A673 (cell line): Measurements from ENCODE around the gene LRRC2.

Source experiments
- EZH2 ChIP-seq: fragments of 200-600 bp; sonication (generic); IDR thresholded peaks from 2 replicates; pipeline ENCODE4 v1.6.1; 2017; ENCODE audit warnings: borderline replicate concordance, low read depth, mild to moderate bottlenecking, mixed read lengths, antibody characterized with exemption, low read length; ENCODE audit not compliant: poor library complexity, severe bottlenecking
- TF ChIP-seq, protein P1 (sequence below): fragments of 300-800, 200-600 bp; sonication (generic); conservative IDR thresholded peaks from 2 replicates; pipeline ENCODE4 v1.5.1; 2017; ENCODE audit warnings: low read depth, mild to moderate bottlenecking, antibody characterized with exemption, low read length, moderate library complexity, mixed read lengths

DNA sequence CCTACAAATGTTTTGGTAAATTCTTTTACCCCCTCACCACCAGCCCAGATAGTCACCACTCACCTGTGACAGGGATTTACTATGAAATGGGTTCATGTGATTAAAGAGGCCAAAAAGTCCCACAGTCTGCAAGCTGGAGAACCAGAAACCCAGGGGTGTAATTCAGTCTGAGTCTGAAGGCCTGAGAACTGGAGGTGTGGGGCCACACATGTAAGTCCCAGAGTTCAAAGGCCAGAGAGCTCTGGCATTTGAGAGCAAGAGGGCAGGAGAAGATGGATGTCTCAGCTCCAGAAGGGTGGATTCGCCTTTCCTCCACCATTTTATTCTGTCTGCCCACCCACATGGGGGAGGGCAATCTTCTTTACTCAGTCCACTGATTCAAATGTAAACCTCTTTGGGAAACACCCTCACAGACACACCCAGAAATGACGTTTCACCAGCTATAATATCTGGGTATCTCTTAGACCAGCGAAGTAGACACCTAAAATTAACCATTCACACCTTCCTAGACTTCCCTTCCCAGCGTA is 56.4 kb downstream of the LRRC2 start:
- TF ChIP-seq, protein P1, sequence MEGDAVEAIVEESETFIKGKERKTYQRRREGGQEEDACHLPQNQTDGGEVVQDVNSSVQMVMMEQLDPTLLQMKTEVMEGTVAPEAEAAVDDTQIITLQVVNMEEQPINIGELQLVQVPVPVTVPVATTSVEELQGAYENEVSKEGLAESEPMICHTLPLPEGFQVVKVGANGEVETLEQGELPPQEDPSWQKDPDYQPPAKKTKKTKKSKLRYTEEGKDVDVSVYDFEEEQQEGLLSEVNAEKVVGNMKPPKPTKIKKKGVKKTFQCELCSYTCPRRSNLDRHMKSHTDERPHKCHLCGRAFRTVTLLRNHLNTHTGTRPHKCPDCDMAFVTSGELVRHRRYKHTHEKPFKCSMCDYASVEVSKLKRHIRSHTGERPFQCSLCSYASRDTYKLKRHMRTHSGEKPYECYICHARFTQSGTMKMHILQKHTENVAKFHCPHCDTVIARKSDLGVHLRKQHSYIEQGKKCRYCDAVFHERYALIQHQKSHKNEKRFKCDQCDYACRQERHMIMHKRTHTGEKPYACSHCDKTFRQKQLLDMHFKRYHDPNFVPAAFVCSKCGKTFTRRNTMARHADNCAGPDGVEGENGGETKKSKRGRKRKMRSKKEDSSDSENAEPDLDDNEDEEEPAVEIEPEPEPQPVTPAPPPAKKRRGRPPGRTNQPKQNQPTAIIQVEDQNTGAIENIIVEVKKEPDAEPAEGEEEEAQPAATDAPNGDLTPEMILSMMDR, result no peak
- no peak for TF ChIP-seq EZH2
